GM23248 (cell line): Measurements from ENCODE around the gene CES4A. TPM values are rescaled to one million over a fixed set of nuclear protein-coding genes. Genes with fewer than 3 reads are reported as not detected.

Experiments used
- DNase-seq: peaks from one replicate; pipeline ENCODE4 v3.0.0-alpha.2; 2015
- H2AFZ ChIP-seq: fragments of 200-600 bp; sonication (generic); 2 replicates; pipeline ENCODE4 v1.6.1; 2016; ENCODE audit warnings: antibody characterized with exemption
- H3F3A ChIP-seq: fragments of 200-600 bp; sonication (generic); 2 replicates; pipeline ENCODE4 v1.6.1; 2016; ENCODE audit warnings: mild to moderate bottlenecking, antibody characterized with exemption, mixed run types; ENCODE audit not compliant: insufficient read depth
- H3K27ac ChIP-seq: fragments of 200-600 bp; sonication (generic); 2 replicates; pipeline ENCODE4 v1.5.1; 2016; ENCODE audit warnings: mild to moderate bottlenecking
- H3K27me3 ChIP-seq: fragments of 200-600 bp; sonication (generic); replicated peaks from 2 replicates; pipeline ENCODE4 v1.6.1; 2016; ENCODE audit warnings: mild to moderate bottlenecking; ENCODE audit not compliant: insufficient read depth
- H3K36me3 ChIP-seq: fragments of 200-600 bp; sonication (generic); 2 replicates; pipeline ENCODE4 v1.6.1; 2016; ENCODE audit warnings: low read depth, mild to moderate bottlenecking
- H3K4me1 ChIP-seq: fragments of 200-600 bp; sonication (generic); 2 replicates; pipeline ENCODE4 v1.6.1; 2016; ENCODE audit warnings: mild to moderate bottlenecking; ENCODE audit not compliant: insufficient read depth
- H3K4me2 ChIP-seq: fragments of 200-600 bp; sonication (generic); one replicate; pipeline ENCODE4 v1.6.1; 2016; ENCODE audit warnings: mild to moderate bottlenecking; ENCODE audit not compliant: unreplicated experiment
- H3K4me3 ChIP-seq: fragments of 200-600 bp; sonication (generic); 2 replicates; pipeline ENCODE4 v1.5.1; 2016; ENCODE audit warnings: mild to moderate bottlenecking
- H3K79me2 ChIP-seq: fragments of 200-600 bp; sonication (generic); 2 replicates; pipeline ENCODE4 v1.6.1; 2016; ENCODE audit warnings: mild to moderate bottlenecking; ENCODE audit not compliant: insufficient read depth
- H3K9ac ChIP-seq: fragments of 200-600 bp; sonication (generic); 2 replicates; pipeline ENCODE4 v1.6.1; 2016; ENCODE audit warnings: mild to moderate bottlenecking
- H3K9me2 ChIP-seq: fragments of 200-600 bp; sonication (generic); 2 replicates; pipeline ENCODE4 v1.6.1; 2016; ENCODE audit warnings: mixed run types, mild to moderate bottlenecking, moderate library complexity; ENCODE audit not compliant: insufficient read depth
- H3K9me3 ChIP-seq: fragments of 200-600 bp; sonication (generic); one replicate; pipeline ENCODE4 v1.6.1; 2017; ENCODE audit warnings: low read depth
- H4K20me1 ChIP-seq: fragments of 200-600 bp; sonication (generic); 2 replicates; pipeline ENCODE4 v1.6.0; 2016; ENCODE audit not compliant: insufficient read depth
- EZH2 ChIP-seq: fragments of 200-600 bp; sonication (generic); IDR thresholded peaks from 2 replicates; pipeline ENCODE4 v1.6.1; 2018; ENCODE audit warnings: antibody characterized with exemption, mild to moderate bottlenecking; ENCODE audit not compliant: insufficient read depth, poor library complexity, severe bottlenecking
- EZH2phosphoT487 ChIP-seq: fragments of 200-600 bp; sonication (generic); IDR thresholded peaks from 2 replicates; pipeline ENCODE4 v1.6.1; 2018; ENCODE audit warnings: antibody characterized with exemption, moderate library complexity, mild to moderate bottlenecking, low read depth; ENCODE audit not compliant: insufficient read depth
- WGBS, 2 experiments: methylation state at CpG; one replicate each; pipeline ENCODE4 v1.1.6; 2015 to 2017; ENCODE audit warnings: low lambda C conversion rate in 2 of 2, low coverage in 1 of 2; ENCODE audit errors: missing lambda C conversion rate in 2 of 2; 5-methylcytosine and 5-hydroxymethylcytosine counted together
- in situ Hi-C: fragments of 300-500 bp; cut with MboI; formaldehyde crosslinking; loops from 2 replicates; pipeline ENCODE4 v1.15.0; 2020
- polyA plus RNA-seq: library from polyadenylated mRNA; unstranded; fragments of >200 nt; fragmentation: Nextera tagmentation; extraction: Ambion mirVana; gene quantifications from 2 replicates; pipeline ENCODE4 v1.2.1, GENCODE V29; 2016
- total RNA-seq: library from RNA; depleted of rRNA; stranded (reverse); fragments of >200 nt; shearing (Covaris generic); gene quantifications from 2 replicates; pipeline ENCODE4 v1.2.3, GENCODE V29; 2014

CES4A gene
- total and polyA plus RNA-seq, 2 experiments from 2014 or later: 4.5 to 5.0 TPM

GRCh38 chr16:66946541-66946940 lies 41.8 kb upstream of the CES4A start:
- Histone ChIP-seq H4K20me1 (no peaks in the 10 kb centered on the region), H3K27ac (no peak overlapping the region), H3K4me3 (no peak overlapping the region), H3K4me1 (peaks cover 4% of the 10 kb centered on the region; the same call in 1 of the 2 replicates), H3K27me3 (no peaks in the 10 kb centered on the region; the same call in none of the 2 replicates), H3K9me3 (no peaks in the 10 kb centered on the region), H3K9me2 (no peaks in the 10 kb centered on the region), H3K4me2 (no peak overlapping the region), H2AFZ (no peak overlapping the region), H3F3A (0 out of 2 replicates have a peak, but pooled peaks cover 4% of the 10 kb centered on the region), H3K9ac (no peak overlapping the region), H3K36me3 (peaks cover 4% of the 10 kb centered on the region; the same call in 1 of the 2 replicates), H3K79me2 (no peaks in the 10 kb centered on the region)
- in situ Hi-C loops: no loop called here
- no peak for DNase-seq
- no peak for TF ChIP-seq EZH2
- TF ChIP-seq EZH2phosphoT487: no peak
- WGBS, 2 experiments: 66 to 72% methylated on average over 6 to 7 of the region's 7 CpGs

- Histone ChIP-seq H3K27me3 (no peaks in the 10 kb centered on the region; the same call in none of the 2 replicates), H3K4me1 (peaks cover 4% of the 10 kb centered on the region; the same call in 1 of the 2 replicates), H3K9me3 (no peaks in the 10 kb centered on the region), H3K4me3 (no peak overlapping the region), H3K79me2 (no peaks in the 10 kb centered on the region), H3K36me3 (peaks cover 2% of the 10 kb centered on the region; the same call in 1 of the 2 replicates), H4K20me1 (no peaks in the 10 kb centered on the region), H2AFZ (no peak overlapping the region), H3K4me2 (no peak overlapping the region), H3K9ac (no peak overlapping the region), H3F3A (0 out of 2 replicates have a peak, but pooled peaks cover 4% of the 10 kb centered on the region), H3K27ac (no peak overlapping the region), H3K9me2 (no peaks in the 10 kb centered on the region)
- in situ Hi-C loops: no loop called here
- no peak for DNase-seq
- WGBS, 2 experiments: 16 to 20% methylated on average over 5 of the region's 5 CpGs
- TF ChIP-seq EZH2phosphoT487 (no peak), EZH2 (no peak)
These were observed 41.5 kb upstream of the CES4A start for GRCh38 chr16:66946974-66947301.

GRCh38 chr16:66947302-66948065 lies 40.9 kb upstream of the CES4A start:
- WGBS, 2 experiments: 0 to 2% methylated on average over 23 of the region's 23 CpGs
- in situ Hi-C loops: no loop called here
- no peaks in the 10 kb centered on the region for H3K9me3 ChIP-seq
- peak overlapping the region; percentile 99 for H3K4me2 ChIP-seq
- peak; percentile 86 for DNase-seq
- no peaks in the 10 kb centered on the region for H3K9me2 ChIP-seq
- peak overlapping the region; percentile 71 for H3K4me3 ChIP-seq
- H2AFZ ChIP-seq: peak overlapping the region; percentile 82
- 0 out of 2 replicates have a peak, but pooled peaks cover 4% of the 10 kb centered on the region for H3F3A ChIP-seq
- no peak overlapping the region for H3K27ac ChIP-seq
- no peaks in the 10 kb centered on the region; the same call in 1 of the 2 replicates for H3K36me3 ChIP-seq
- no peaks in the 10 kb centered on the region; the same call in none of the 2 replicates for H3K27me3 ChIP-seq
- peak overlapping the region; percentile 39; the same call in 1 of the 2 replicates for H3K9ac ChIP-seq
- no peak for TF ChIP-seq EZH2
- no peak for TF ChIP-seq EZH2phosphoT487
- H3K79me2 ChIP-seq: no peaks in the 10 kb centered on the region
- peaks cover 4% of the 10 kb centered on the region; the same call in 1 of the 2 replicates for H3K4me1 ChIP-seq
- no peaks in the 10 kb centered on the region for H4K20me1 ChIP-seq

GRCh38 chr16:66948134-66948836 lies 40.1 kb upstream of the CES4A start:
- Histone ChIP-seq H2AFZ (peak overlapping the region; percentile 82), H3K9me3 (no peaks in the 10 kb centered on the region), H3K27me3 (no peaks in the 10 kb centered on the region; the same call in none of the 2 replicates), H3K79me2 (no peaks in the 10 kb centered on the region), H3K4me2 (peak overlapping the region; percentile 99), H3K36me3 (no peaks in the 10 kb centered on the region; the same call in 1 of the 2 replicates), H3K4me1 (peaks cover 4% of the 10 kb centered on the region; the same call in 1 of the 2 replicates), H3K9me2 (no peaks in the 10 kb centered on the region), H4K20me1 (no peaks in the 10 kb centered on the region), H3K9ac (peak overlapping the region; percentile 39; the same call in 1 of the 2 replicates), H3K4me3 (peak overlapping the region; percentile 71), H3K27ac (no peak overlapping the region), H3F3A (0 out of 2 replicates have a peak, but pooled peaks cover 4% of the 10 kb centered on the region)
- WGBS, 2 experiments: 3% methylated on average over 41 to 44 of the region's 44 CpGs
- in situ Hi-C loops: no loop called here
- TF ChIP-seq EZH2: no peak
- TF ChIP-seq EZH2phosphoT487: no peak
- peak; percentile 51 for DNase-seq
